Esophagus muscularis mucosa (tissue), 3 donors: ENCODE data around the gene HLA-DQB2.

Experiments
- EP300 ChIP-seq: sonication (generic); formaldehyde crosslinking; IDR thresholded peaks from one replicate; pipeline ENCODE4 v1.6.1; 2017; ENCODE audit warnings: antibody characterized with exemption
- TF ChIP-seq, protein P1 (sequence below), 3 experiments: fragments of 200-600 bp in 2 of 3; fragments of 450-650 bp in 1 of 3; sonication (generic) in 2 of 3; IDR thresholded peaks; one replicate each; pipeline ENCODE4 v1.5.1; 2017 to 2019; ENCODE audit warnings: antibody characterized with exemption in 3 of 3, mild to moderate bottlenecking in 2 of 3, moderate library complexity in 1 of 3

- TF ChIP-seq, protein P1, sequence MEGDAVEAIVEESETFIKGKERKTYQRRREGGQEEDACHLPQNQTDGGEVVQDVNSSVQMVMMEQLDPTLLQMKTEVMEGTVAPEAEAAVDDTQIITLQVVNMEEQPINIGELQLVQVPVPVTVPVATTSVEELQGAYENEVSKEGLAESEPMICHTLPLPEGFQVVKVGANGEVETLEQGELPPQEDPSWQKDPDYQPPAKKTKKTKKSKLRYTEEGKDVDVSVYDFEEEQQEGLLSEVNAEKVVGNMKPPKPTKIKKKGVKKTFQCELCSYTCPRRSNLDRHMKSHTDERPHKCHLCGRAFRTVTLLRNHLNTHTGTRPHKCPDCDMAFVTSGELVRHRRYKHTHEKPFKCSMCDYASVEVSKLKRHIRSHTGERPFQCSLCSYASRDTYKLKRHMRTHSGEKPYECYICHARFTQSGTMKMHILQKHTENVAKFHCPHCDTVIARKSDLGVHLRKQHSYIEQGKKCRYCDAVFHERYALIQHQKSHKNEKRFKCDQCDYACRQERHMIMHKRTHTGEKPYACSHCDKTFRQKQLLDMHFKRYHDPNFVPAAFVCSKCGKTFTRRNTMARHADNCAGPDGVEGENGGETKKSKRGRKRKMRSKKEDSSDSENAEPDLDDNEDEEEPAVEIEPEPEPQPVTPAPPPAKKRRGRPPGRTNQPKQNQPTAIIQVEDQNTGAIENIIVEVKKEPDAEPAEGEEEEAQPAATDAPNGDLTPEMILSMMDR (IDR thresholded peaks at IDR 0.05), result no peak
- TF ChIP-seq EP300, result no peak
Observed at GRCh38 chr6:32761072-32761471, 2.3 kb downstream of the HLA-DQB2 start.
